GM19372 (cell line): ENCODE results near the gene C2CD4C.
"Not testable (repeated sequence)": the region's sequence is repeated elsewhere in the genome, so short reads cannot be mapped to it uniquely, and the experiment has no call there.

Experiments
- ATAC-seq: cut with Tn5 transposase; IDR thresholded peaks from one replicate; pipeline ENCODE4 v1.9.1; 2021; ENCODE audit warnings: mild to moderate bottlenecking, low read depth, moderate library complexity; ENCODE audit not compliant: unreplicated experiment

The C2CD4C gene

DNA sequence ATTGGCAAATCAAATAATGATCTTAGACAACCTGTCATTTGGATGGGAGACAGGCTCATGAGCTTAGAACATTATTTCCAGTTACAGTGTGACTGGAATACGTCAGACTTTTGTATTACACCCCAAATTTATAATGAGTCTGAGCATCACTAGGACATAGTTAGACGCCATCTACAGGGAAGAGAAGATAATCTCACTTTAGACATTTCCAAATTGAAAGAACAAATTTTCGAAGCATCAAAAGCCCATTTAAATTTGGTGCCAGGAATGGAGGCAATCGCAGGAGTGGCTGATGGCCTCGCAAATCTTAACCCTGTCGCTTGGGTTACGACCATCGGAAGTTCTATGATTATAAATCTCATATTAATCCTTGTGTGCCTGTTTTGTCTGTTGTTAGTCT is 22.8 kb downstream of the C2CD4C start:
- not testable (repeated sequence) for ATAC-seq

DNA sequence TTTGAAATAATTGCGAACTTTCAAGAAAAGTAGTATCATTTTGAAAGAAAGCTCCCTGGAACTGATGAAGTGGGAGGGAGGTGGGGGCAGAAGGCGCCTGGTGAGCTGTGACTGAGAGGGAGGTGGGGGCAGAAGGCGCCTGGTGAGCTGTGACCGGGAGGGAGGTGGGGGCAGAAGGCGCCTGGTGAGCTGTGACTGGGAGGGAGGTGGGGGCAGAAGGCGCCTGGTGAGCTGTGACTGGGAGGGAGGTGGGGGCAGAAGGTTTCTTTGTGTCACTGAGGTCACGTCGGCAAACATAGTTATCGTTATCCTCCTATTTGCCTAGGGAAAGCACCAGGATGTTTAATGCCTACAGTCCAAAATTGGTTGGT is 24.2 kb downstream of the C2CD4C start:
- no peak for ATAC-seq

DNA sequence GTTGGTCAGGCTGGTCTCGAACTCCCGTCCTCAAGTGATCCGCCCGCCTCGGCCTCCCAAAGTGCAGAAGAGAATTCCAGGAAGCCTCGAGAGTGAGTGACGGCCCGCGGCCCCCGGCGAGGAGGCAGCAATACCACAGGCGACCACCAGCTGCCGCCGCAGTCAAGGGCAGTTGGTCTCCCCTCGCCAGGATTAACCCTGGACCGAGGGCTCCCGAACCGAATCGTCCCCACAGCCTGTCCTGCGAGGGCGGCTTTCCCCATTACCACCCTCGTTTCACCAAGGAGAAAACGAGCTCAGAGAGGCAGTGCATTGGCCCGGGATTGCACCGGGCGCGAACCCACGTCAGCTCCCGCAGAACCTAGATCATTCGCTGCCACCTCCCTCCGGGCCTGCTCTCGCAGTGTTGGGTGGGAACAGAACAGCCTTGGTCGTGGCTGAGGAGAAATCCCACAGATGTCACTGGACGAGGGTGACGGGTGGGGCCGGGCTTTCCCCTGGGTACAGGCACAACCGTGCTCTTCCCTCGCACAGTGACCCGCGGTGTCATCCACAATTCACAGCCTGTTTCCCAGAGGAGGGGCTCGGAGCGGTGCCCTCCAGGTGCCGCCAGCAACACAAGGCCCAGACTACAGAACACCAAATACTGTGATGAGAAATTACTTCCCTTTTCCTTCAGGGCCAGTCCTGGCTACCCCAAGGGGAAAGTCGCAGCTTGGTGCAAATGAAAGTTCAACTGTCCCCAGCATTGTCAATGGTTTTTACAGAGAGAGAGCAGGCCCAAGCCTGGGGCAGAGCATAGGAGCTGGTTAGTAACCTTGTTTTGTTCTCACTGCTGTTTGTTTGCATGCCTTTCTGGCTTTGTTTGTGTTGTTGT is 24.8 kb downstream of the C2CD4C start:
- ATAC-seq, result no peak

DNA sequence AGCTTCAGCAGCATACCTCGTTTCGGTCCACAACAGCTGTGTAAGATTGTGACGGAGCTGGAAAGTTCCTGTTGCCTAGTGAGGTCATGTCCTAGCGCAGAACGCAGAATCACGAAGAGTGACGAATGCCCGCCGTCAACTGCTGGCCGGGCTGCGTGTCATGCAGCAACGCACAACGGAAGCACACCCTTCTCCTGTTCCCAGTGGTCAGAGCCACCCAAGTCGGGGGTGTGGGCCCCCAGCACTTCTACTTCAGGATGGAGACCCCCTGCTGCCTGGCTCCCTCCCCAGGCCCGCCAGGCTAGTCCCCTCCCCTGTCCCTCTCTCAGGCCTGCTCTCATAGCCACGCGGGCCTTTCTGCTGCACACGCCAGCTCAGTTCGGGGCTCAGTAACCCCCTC is 25.9 kb downstream of the C2CD4C start:
- ATAC-seq, result no peak

DNA sequence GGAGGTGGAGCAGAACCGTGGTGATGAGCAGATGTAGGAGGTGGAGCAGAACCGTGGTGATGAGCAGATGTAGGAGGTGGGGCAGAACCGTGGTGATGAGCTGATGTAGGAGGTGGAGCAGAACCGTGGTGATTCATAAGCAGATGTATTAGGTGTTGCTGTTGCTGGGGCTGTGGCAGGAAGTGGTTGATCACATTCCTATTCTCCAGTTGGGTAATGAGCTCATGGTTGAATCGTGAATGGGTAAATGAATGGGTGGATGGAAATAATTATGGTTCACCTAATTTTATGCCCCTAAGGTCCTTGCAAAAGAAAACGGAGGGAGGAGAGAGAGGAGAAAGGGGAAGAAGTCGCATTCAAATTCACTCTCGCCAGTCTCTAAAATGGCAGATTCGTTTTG is 26.4 kb downstream of the C2CD4C start:
- ATAC-seq, result not testable (repeated sequence)

DNA sequence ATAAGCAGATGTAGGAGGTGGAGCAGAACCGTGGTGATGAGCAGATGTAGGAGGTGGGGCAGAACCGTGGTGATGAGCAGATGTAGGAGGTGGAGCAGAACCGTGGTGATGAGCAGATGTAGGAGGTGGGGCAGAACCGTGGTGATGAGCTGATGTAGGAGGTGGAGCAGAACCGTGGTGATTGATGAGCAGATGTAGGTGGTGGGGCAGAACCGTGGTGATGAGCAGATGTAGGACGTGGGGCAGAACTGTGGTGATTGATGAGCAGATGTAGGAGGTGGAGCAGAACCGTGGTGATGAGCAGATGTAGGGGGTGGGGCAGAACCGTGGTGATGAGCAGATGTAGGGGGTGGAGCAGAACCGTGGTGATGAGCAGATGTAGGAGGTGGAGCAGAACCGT is 27.0 kb downstream of the C2CD4C start:
- ATAC-seq, result not testable (repeated sequence)

DNA sequence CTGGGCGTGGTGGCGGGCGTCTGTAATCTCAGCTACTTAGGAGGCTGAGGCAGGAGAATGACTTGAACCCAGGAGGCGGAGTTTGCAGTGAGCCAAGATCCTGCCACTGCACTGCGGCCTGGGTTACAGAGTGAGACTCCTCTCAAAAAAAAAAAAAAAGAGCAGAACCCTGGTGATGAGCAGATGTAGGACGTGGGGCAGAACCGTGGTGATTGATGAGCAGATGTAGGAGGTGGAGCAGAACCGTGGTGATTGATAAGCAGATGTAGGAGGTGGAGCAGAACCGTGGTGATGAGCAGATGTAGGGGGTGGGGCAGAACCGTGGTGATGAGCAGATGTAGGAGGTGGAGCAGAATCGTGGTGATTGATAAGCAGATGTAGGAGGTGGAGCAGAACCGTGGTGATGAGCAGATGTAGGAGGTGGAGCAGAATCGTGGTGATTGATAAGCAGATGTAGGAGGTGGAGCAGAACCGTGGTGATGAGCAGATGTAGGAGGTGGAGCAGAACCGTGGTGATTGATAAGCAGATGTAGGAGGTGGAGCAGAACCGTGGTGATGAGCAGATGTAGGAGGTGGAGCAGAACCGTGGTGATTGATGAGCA is 28.2 kb downstream of the C2CD4C start:
- not testable (repeated sequence) for ATAC-seq

DNA sequence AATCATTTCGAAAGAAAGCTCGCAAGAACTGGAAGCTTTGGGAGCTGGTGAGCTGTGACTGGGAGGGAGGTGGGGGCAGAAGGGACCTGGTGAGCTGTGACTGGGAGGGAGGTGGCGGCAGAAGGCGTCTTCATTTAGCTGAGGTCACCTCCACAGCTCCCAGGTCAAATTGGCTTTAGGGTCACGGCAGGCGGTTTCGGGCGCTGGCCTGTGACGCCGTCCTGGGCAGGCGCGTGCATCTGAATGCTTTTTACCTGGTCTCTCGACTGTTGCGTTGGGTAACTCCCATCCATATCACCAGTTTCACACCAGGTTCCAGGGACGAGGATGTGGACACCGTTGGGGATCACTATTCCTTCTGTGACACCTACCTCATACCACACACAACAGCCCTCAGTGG is 29.2 kb downstream of the C2CD4C start:
- ATAC-seq, result no peak

DNA sequence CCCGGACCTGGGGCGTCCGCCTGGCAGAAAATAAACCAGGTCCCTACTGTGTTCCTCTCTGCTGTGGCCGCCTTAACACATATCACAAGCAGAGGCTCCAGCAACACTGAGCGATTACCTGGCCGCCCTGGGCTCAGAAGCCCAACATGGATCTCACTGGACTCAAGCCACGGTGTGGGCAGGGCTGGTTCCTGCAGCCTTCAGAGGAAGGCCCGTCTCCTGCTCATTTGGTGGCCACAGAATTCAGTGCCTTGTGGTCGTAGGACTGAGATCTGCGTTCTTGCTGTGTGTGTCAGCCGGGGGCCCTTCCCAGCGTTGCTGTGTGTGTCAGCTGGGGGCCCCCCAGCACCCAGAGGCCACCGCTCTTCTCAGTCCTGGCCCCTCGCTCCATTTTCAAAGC is 30.2 kb downstream of the C2CD4C start:
- ATAC-seq, result no peak

DNA sequence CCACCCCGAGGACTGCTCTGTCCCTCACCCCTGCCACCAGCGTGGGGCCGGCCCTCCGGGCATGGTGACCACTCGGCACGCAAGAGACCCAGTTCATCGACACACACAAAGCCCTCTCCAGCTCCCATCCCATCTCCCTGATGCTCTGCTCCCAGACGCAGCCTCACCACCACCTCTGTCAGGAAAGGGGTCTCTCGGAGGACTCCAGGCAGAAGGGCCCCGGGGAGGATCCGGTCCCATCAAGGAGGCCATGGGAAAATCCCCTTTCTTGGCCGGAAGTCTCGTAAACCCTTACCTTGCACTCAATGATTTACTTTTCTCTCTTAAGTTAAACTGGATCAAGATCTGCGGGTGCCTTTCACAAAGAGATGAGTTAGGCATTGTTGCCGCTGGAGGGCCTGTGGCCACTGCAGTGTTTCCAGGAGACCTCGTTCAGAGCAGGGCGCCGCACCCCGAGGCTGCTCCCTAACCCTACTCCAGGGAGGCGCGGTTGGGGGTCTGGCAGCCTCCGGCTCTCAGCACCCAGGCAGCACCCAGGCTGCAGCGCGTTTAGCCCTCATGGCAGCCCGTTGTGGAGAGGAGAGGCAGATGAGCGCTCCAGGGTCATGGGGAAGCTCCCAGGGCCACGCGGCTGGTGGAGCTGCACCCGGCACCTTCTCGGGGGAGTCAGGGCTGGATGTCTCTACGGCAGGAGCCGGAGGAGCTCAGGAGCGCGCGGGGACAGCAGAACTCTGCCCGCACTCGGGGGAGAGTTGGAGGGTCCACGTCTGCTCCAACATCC is 31.0 kb downstream of the C2CD4C start:
- no peak for ATAC-seq

DNA sequence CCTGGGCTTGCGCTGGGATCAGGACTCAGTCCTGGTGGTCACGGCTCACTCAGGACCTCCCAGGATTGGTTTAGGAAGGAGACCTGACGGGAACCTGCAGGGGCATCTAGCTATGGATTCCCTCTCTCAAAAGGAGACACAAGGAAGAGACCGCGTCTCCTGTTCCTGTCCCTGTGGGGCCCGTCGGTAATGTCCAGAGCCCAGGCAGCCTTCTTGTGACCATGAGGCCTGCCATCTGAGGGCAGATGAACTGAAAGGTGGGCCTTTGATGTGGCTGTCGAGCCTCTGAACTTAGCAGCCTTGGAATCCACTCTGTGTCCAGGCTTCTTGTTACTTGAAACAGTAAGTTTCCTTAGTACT is 32.9 kb downstream of the C2CD4C start:
- no peak for ATAC-seq

DNA sequence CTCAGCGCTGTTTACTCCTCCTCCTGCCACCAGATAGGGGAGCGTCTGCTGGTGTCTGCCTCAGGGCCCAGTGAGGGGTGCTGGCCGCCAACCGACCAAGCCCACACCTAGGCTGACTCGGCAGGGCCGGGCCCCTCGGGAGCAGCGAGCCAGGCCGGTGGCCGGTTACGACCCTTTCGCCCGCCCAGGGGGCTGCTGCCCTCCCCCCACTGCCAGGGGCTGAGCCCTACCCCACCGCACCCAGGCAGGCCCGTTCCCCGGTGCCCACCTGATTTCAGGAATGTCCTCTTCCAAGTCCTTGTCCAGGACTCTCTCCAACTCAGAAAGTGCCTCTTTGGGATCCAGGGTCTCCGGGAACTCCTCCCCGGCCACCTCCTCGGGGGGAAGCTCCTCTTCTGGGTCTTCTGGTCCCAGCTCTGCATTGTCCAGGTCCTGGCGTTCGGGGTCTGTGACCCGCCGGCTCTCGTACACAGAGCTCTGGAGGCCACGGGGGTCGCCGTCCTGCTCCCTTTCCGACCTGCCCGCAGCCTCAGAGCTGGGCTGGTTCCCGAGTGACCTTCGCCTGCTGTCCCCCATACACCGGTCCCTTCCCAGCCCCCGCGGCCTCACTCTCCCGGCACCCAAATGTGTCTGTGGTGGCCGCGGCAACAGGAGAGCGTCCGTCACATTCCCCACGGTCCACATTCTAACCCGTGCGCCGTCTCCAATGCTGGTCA is 33.4 kb downstream of the C2CD4C start:
- no peak for ATAC-seq

DNA sequence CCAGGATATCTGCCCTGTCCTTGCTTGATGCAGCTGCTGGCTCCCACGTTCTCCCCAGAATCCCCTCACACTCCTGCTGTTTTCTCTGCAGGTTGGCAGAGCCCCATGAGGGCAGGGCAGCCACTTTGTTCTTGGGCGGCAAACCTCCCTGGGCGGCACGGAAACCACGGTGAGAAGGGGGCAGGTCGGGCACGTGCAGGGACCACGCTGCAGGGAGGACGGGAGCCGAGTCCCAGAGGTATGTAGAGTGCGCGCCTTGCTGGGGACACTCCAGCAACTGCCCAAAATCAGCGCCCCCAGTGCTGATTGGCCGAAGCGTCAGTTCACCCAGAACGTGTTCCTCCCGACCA is 34.1 kb downstream of the C2CD4C start:
- ATAC-seq, result no peak

DNA sequence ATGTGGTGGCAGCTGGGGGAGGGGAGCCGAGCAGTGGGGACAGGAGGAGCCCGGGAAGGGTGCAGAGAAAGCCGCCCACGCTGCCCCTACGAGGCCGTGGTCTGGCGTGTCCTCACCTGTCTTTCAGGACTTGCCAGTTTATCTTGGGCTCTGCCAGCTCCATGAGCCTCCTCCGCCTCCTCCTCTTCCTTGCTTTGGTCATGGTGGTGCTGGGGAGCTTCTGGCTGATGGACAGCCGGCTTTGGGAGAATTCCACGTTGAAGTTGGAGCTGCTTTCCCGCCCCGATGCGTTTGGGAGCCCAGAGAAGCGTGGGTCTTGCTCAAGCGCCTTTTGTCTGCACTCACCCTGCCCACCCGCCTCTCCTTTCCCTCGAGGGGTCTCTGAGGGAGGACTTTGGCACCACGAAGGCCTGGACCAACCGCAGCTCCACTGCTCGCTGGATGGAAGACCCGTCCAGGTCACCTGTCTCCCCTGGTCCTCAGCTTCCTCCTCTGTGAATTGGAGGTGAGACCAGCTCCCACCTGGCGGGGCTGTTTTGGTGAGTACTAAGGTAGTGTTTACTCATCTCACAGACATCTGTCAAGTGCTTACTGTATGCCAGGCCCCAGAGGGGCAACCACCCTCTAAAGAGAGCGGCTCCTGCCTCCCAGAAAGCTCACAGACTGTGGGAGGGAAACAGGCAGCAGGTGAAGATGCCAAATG is 34.6 kb downstream of the C2CD4C start:
- ATAC-seq, result no peak

DNA sequence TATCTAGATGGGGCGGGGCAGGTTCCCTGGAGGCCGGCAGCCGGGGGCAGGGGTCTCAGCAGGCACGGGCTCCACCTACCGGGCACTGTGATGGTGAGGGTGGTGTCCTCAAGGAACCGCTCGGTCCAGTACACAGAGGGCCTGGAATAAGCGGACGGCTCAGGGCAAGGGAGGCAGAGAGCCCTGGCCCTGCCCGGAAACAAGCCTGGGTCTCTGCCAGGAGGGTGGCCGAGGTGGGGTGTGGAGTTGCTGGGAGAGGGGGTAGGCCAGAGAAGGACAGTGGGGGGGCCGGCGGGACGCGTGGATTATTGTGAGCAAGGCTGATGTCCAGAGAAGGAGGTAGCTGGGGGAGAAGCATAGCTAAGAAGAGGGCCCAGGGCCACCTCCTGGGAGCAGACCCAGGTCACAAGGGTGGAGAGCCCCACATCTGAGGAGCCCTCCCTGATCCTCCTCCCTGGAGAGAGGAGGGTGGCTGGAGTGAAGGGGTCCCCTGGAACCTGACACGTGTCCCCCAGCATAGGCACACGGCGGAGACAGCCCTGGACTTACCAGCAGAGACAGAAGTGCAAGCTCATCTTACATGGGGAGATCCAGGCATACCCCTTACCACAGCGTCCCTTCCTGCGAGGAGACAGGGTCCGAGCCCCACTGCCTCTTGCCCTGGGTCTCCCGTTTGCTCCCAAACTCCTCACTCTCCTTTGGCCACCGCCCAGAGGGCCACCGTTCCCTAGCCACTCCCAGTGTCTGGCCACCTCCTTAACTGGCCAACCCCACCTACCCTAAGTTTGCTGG is 35.4 kb downstream of the C2CD4C start:
- ATAC-seq, result no peak

DNA sequence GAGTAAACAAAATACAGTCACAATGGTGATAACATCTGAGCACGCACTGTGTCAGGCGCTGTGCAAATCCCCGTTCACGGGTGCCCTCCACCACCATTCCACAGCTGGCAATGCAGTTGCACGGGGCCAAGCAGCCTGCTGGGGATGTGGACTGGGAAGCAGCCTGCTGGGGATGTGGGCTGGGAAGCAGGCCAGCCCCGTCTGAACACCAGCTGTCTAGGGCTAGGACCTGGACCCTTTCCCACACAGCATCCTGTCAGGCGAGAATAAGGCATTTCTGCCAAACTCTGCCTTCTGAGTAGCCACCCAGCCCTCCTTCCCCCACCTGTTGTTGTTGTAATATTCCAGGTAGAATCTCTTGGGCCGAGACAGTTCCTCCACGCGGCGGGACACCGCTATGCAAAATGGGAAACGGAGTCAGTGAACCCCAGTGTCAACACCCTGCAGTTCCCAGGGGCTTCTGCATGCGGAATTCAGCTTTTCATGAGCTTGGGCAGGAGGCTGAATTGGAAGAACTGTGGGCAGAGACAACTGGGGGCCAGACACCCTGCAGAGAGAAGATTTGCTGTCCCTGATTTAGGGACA is 36.5 kb downstream of the C2CD4C start:
- no peak for ATAC-seq

DNA sequence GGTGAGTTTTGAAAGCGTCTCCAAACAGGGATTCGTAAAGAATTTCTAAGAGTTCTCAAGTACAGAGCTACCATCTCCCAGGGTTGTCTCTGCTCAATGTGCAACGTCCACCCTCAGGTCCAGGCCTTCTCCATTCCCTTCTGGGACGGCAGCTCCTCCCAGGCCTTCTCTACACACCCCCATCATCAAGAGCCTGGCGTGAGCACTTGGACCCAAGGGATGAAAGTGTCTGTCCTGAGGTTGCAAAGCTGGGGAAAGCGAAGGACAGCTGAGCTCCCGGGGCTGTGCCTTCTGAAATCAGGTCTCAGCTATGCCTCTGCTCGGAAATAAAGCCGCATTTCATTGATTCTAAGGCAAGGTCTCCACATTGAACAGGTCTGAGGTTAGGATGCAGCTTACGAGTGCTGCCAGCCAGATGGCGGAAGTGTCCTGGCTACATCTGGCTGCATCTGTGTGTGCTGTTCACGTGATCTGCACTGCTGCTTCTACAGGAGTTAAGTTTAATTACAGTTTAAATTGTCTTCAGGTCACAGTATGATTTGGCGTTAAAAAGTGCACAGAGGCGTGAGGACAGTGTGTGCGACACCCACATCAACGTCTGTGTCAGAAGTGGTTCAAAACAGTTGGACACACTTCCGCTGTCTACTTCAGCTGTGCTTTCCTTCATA is 37.3 kb downstream of the C2CD4C start:
- no peak for ATAC-seq

DNA sequence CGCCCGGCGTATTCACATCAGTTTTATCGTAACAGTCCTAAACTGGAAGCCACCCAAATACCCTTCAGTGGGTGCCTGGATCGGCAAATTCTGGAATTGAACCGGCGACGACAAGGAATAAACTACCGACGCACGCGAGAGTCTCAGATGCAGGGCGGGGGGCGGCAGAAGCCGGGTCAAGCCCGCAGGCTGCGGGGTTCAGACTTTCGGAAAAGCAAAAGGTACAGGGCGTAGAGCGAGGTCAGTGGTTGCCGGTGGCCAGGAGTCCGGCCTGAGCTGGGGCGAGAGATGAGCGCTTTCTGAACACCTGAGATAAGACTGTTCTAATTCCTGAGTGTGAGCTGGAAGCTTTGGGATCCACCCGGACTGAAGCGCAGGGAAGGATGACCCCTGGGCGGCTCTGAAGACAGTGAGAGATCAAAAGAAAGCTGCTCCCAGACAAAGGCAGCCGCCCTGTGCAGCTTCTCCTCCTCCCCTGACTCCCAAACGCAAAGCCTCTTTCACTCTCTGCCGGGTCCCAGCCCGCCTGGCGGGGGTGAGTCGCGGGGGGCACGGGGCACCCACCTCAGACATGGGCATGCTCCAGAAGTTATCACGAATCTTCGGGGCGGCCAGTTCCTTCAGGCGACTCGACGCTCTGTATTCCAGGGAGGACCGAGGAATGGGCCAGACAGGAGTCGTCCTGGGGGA is 38.2 kb downstream of the C2CD4C start:
- ATAC-seq, result no peak
